ENCODE results near the gene RFX3.

DNA sequence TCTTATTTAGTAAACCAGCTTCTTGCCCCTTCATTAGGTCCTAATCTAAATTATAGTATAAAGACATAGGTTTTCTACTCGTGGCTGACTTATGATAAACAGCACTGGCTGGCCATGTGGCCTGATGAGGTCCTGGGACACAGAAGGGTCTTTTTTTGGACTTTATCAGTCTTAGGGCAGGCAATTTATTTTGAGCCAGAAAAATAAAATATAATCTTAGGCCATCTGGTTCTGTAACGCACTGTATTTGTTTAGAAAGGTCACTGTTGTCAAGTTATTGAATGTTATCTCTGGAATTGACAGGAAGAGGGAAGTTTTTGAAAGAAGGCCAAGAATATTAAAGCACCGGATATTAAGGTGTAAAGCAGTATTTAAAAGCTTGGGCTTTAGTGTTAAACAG lies 53.9 kb downstream of the RFX3 start:
- TF ChIP-seq, protein P1, sequence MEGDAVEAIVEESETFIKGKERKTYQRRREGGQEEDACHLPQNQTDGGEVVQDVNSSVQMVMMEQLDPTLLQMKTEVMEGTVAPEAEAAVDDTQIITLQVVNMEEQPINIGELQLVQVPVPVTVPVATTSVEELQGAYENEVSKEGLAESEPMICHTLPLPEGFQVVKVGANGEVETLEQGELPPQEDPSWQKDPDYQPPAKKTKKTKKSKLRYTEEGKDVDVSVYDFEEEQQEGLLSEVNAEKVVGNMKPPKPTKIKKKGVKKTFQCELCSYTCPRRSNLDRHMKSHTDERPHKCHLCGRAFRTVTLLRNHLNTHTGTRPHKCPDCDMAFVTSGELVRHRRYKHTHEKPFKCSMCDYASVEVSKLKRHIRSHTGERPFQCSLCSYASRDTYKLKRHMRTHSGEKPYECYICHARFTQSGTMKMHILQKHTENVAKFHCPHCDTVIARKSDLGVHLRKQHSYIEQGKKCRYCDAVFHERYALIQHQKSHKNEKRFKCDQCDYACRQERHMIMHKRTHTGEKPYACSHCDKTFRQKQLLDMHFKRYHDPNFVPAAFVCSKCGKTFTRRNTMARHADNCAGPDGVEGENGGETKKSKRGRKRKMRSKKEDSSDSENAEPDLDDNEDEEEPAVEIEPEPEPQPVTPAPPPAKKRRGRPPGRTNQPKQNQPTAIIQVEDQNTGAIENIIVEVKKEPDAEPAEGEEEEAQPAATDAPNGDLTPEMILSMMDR (IDR thresholded peaks at IDR 0.05): no peak
- TF ChIP-seq POLR2AphosphoS5 (IDR thresholded peaks at IDR 0.05): no peak
